Trophoblast cell (in vitro differentiated cells and primary cell): ENCODE measurements around the gene IL13RA1.

Source experiments
- DNase-seq, 2 donors: peaks; one replicate each; pipeline ENCODE4 v3.0.0-alpha.2; 2016
- H2AFZ ChIP-seq: 2 replicates; pipeline ENCODE4 v1.6.1; 2013; ENCODE audit warnings: low read length, moderate library complexity, mild to moderate bottlenecking; ENCODE audit not compliant: insufficient read depth, poor library complexity
- H2AK5ac ChIP-seq: 2 replicates; pipeline ENCODE4 v1.6.1; 2013; ENCODE audit warnings: mild to moderate bottlenecking, low read length
- H2BK120ac ChIP-seq: 2 replicates; pipeline ENCODE4 v1.6.1; 2013; ENCODE audit warnings: low read length, mild to moderate bottlenecking, moderate library complexity; ENCODE audit not compliant: insufficient read depth, poor library complexity
- H2BK12ac ChIP-seq: 2 replicates; pipeline ENCODE4 v1.6.1; 2013; ENCODE audit warnings: mild to moderate bottlenecking, low read length, moderate library complexity
- H2BK5ac ChIP-seq: 2 replicates; pipeline ENCODE4 v1.6.1; 2013; ENCODE audit warnings: low read length, low read depth, moderate library complexity, mild to moderate bottlenecking; ENCODE audit not compliant: poor library complexity
- H3K14ac ChIP-seq: 2 replicates; pipeline ENCODE4 v1.6.1; 2013; ENCODE audit warnings: mild to moderate bottlenecking, low read length
- H3K18ac ChIP-seq: 2 replicates; pipeline ENCODE4 v1.6.1; 2013; ENCODE audit warnings: mild to moderate bottlenecking, low read length
- H3K23ac ChIP-seq: 2 replicates; pipeline ENCODE4 v1.6.1; 2013; ENCODE audit warnings: low read length
- H3K27ac ChIP-seq: 2 replicates; pipeline ENCODE4 v1.5.1; 2013; ENCODE audit warnings: low read depth, mild to moderate bottlenecking, inconsistent platforms, low read length, moderate library complexity
- H3K27me3 ChIP-seq: 2 replicates; pipeline ENCODE4 v1.6.1; 2013; ENCODE audit warnings: inconsistent platforms, mild to moderate bottlenecking, low read length, moderate library complexity; ENCODE audit not compliant: insufficient read depth
- H3K36me3 ChIP-seq, 2 experiments: 1 replicate in 1 of 2; 2 replicates in 1 of 2; pipeline ENCODE4 v1.6.1; 2013; ENCODE audit warnings: low read length in 2 of 2, mild to moderate bottlenecking in 2 of 2, moderate library complexity in 1 of 2; ENCODE audit not compliant: insufficient read depth in 2 of 2, control insufficient read depth in 1 of 2
- H3K4ac ChIP-seq: 2 replicates; pipeline ENCODE4 v1.6.1; 2013; ENCODE audit warnings: low read depth, mild to moderate bottlenecking, low read length, moderate library complexity
- H3K4me1 ChIP-seq, 2 experiments: 1 replicate in 1 of 2; 2 replicates in 1 of 2; pipeline ENCODE4 v1.6.1; 2013; ENCODE audit warnings: low read length in 2 of 2, mild to moderate bottlenecking in 2 of 2, moderate library complexity in 1 of 2; ENCODE audit not compliant: insufficient read depth in 2 of 2, control insufficient read depth in 1 of 2
- H3K4me2 ChIP-seq: 2 replicates; pipeline ENCODE4 v1.6.1; 2013; ENCODE audit warnings: inconsistent platforms, mild to moderate bottlenecking, low read length, moderate library complexity
- H3K4me3 ChIP-seq: 2 replicates; pipeline ENCODE4 v1.5.1; 2013; ENCODE audit warnings: mild to moderate bottlenecking, low read depth, low read length, inconsistent platforms
- H3K79me1 ChIP-seq: one replicate; pipeline ENCODE4 v1.6.1; 2013; ENCODE audit warnings: low read length
- H3K79me2 ChIP-seq: 2 replicates; pipeline ENCODE4 v1.6.1; 2013; ENCODE audit warnings: low read length, mild to moderate bottlenecking; ENCODE audit not compliant: control insufficient read depth, insufficient read depth, poor library complexity
- H3K9ac ChIP-seq: 2 replicates; pipeline ENCODE4 v1.6.1; 2013; ENCODE audit warnings: mild to moderate bottlenecking, low read length
- H3K9me3 ChIP-seq: 2 replicates; pipeline ENCODE4 v1.6.1; 2013; ENCODE audit warnings: low read depth, mild to moderate bottlenecking, control low read depth, inconsistent platforms, low read length; ENCODE audit not compliant: insufficient read depth
- H4K12ac ChIP-seq: 2 replicates; pipeline ENCODE4 v1.6.1; 2013; ENCODE audit warnings: low read depth, mild to moderate bottlenecking, low read length, moderate library complexity
- H4K8ac ChIP-seq: 2 replicates; pipeline ENCODE4 v1.6.1; 2013; ENCODE audit warnings: low read depth, mild to moderate bottlenecking, low read length, moderate library complexity
- H4K91ac ChIP-seq: one replicate; pipeline ENCODE4 v1.6.1; 2013; ENCODE audit warnings: low read depth, mild to moderate bottlenecking, low read length, moderate library complexity
- WGBS: extraction: QIAGEN DNeasy Blood & Tissue Kit; methylation state at CpG from one replicate; pipeline ENCODE4 v1.1.7; 2013; ENCODE audit warnings: missing lambda C conversion rate; ENCODE audit not compliant: insufficient read length, insufficient coverage; ENCODE audit errors: extremely low coverage; 5-methylcytosine and 5-hydroxymethylcytosine counted together

Gene IL13RA1

GRCh38 chrX:118688935-118689334, 38.5 kb upstream of the IL13RA1 start:
- no peak overlapping the region for H2AFZ ChIP-seq
- H4K12ac ChIP-seq, result no peak overlapping the region

GRCh38 chrX:118693843-118694242, 33.6 kb upstream of the IL13RA1 start:
- H2AK5ac ChIP-seq, result no peak overlapping the region
- H3K14ac ChIP-seq, result no peak overlapping the region
- no CpG with 5 or more reads among the region's 2 CpGs for WGBS
- H3K4me1 ChIP-seq, result no peaks in the 10 kb centered on the region
- H3K18ac ChIP-seq, result no peak overlapping the region
- no peak overlapping the region for H4K8ac ChIP-seq
- no peak overlapping the region for H3K23ac ChIP-seq
- H2BK5ac ChIP-seq, result no peak overlapping the region
- no peak overlapping the region for H3K27ac ChIP-seq
- H3K9ac ChIP-seq, result no peak overlapping the region
- H3K9me3 ChIP-seq, result no peaks in the 10 kb centered on the region
- no peak overlapping the region for H3K4me3 ChIP-seq
- no peak overlapping the region for H2BK12ac ChIP-seq
- no peaks in the 10 kb centered on the region for H3K27me3 ChIP-seq
- DNase-seq, result no peak
- no peak overlapping the region for H3K4ac ChIP-seq
- H3K79me2 ChIP-seq, result no peaks in the 10 kb centered on the region
- H2AFZ ChIP-seq, result no peak overlapping the region
- H4K91ac ChIP-seq, result no peak overlapping the region
- H4K12ac ChIP-seq, result no peak overlapping the region
- H2BK120ac ChIP-seq, result no peak overlapping the region
- no peaks in the 10 kb centered on the region for H3K79me1 ChIP-seq
- H3K36me3 ChIP-seq, result no peaks in the 10 kb centered on the region
- H3K4me2 ChIP-seq, result no peak overlapping the region

More at GRCh38 chrX:118688935-118689334, 38.5 kb upstream of the IL13RA1 start:
- Histone ChIP-seq H3K9ac (no peak overlapping the region), H3K4ac (no peak overlapping the region), H3K79me1 (no peaks in the 10 kb centered on the region), H3K4me3 (no peak overlapping the region), H2BK12ac (no peak overlapping the region), H3K14ac (no peak overlapping the region), H3K23ac (no peak overlapping the region), H3K27ac (no peak overlapping the region), H2BK120ac (no peak overlapping the region), H3K18ac (no peak overlapping the region), H4K91ac (no peak overlapping the region), H4K8ac (no peak overlapping the region), H3K4me1 (no peaks in the 10 kb centered on the region), H2AK5ac (no peak overlapping the region), H3K36me3 (no peaks in the 10 kb centered on the region), H3K9me3 (no peaks in the 10 kb centered on the region), H3K79me2 (no peaks in the 10 kb centered on the region), H2BK5ac (no peak overlapping the region), H3K4me2 (no peak overlapping the region), H3K27me3 (no peaks in the 10 kb centered on the region)
- DNase-seq, result no peak
- no CpG with 5 or more reads among the region's 3 CpGs for WGBS

DNA sequence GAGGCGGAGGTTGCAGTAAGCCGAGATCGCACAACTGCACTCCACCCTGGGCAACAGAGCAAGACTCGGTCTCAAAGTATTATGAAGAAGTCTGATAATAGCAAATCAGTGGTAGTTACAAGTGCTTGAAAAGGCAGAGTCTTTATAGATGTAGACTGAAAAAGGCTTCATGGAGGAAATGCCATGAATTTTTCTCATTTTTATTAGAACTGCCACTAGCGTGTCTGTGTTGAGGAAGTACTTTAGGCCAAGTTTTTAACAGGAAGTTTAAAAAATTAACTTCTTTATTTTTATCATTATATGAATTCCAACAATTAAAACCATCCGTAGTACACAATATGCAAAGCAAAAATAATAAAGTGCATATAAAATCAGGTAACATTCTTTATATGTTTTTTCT, 32.8 kb upstream of the IL13RA1 start:
- H3K18ac ChIP-seq, result no peak overlapping the region
- H3K9ac ChIP-seq, result no peak overlapping the region
- no peak overlapping the region for H4K8ac ChIP-seq
- H4K91ac ChIP-seq, result no peak overlapping the region
- H3K23ac ChIP-seq, result no peak overlapping the region
- no peak overlapping the region for H3K4ac ChIP-seq
- no peak overlapping the region for H3K27ac ChIP-seq
- no peaks in the 10 kb centered on the region for H3K9me3 ChIP-seq
- no peak overlapping the region for H2AK5ac ChIP-seq
- H3K79me1 ChIP-seq, result no peaks in the 10 kb centered on the region
- no CpG with 5 or more reads among the region's 6 CpGs for WGBS
- no peaks in the 10 kb centered on the region for H3K79me2 ChIP-seq
- no peak overlapping the region for H4K12ac ChIP-seq
- no peaks in the 10 kb centered on the region for H3K27me3 ChIP-seq
- no peaks in the 10 kb centered on the region for H3K36me3 ChIP-seq
- no peaks in the 10 kb centered on the region for H3K4me1 ChIP-seq
- H3K4me2 ChIP-seq, result no peak overlapping the region
- H2BK12ac ChIP-seq, result no peak overlapping the region
- DNase-seq, result no peak
- H3K14ac ChIP-seq, result no peak overlapping the region
- H3K4me3 ChIP-seq, result no peak overlapping the region
- H2AFZ ChIP-seq, result no peak overlapping the region
- H2BK120ac ChIP-seq, result no peak overlapping the region
- no peak overlapping the region for H2BK5ac ChIP-seq

DNA sequence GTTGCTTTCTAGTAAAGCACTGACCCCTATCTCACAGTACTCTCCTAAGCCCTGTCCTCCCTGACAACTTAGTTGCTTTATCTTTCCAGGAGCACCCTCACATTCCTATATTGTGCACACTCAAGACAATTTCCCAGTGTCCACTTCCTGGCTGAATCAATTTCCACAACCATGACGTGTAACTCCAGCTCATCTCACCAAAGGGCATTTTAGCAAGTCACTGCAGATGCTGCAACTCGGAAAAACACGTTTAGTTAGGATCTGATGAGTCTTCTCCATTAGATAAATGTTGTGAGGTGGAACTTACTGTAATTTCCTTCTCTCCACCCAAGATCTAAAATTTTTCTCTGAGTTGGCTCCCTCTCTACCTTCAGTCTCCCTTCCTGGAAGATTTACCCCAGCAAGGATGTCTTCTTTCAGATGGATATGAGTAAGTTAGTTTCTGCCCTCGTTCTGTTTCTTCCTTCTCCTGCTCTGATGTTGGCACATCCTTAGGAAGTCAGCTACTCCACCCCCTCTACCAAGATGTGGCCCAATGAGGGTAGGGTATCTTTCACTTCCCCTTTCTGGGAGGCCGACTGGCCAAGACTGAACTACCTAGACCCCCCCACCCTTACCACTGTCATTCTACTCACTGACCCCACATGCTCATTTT, 28.8 kb upstream of the IL13RA1 start:
- H3K23ac ChIP-seq, result no peak overlapping the region
- no peak overlapping the region for H4K91ac ChIP-seq
- H2BK12ac ChIP-seq, result no peak overlapping the region
- no peak overlapping the region for H3K18ac ChIP-seq
- H3K4me2 ChIP-seq, result no peak overlapping the region
- no peaks in the 10 kb centered on the region for H3K79me1 ChIP-seq
- no CpG with 5 or more reads among the region's 5 CpGs for WGBS
- H4K12ac ChIP-seq, result no peak overlapping the region
- no peak overlapping the region for H2BK5ac ChIP-seq
- H3K9ac ChIP-seq, result no peak overlapping the region
- no peak overlapping the region for H2AK5ac ChIP-seq
- no peaks in the 10 kb centered on the region for H3K4me1 ChIP-seq
- no peaks in the 10 kb centered on the region for H3K36me3 ChIP-seq
- no peak overlapping the region for H3K27ac ChIP-seq
- no peak overlapping the region for H4K8ac ChIP-seq
- no peak overlapping the region for H2AFZ ChIP-seq
- no peaks in the 10 kb centered on the region for H3K9me3 ChIP-seq
- no peaks in the 10 kb centered on the region for H3K27me3 ChIP-seq
- no peak overlapping the region for H2BK120ac ChIP-seq
- no peak overlapping the region for H3K4me3 ChIP-seq
- H3K14ac ChIP-seq, result no peak overlapping the region
- H3K79me2 ChIP-seq, result no peaks in the 10 kb centered on the region
- no peak overlapping the region for H3K4ac ChIP-seq
- no peak for DNase-seq
